GM11168 (cell line): ENCODE results near the gene TRAPPC5.

Experiments used
- in situ Hi-C: fragments of 300-500 bp; cut with MboI; formaldehyde crosslinking; loops from one replicate; pipeline ENCODE4 v1.12.0; 2022; ENCODE audit warnings: low sequenced_read_pairs; ENCODE audit not compliant: unreplicated experiment

TRAPPC5 gene

DNA sequence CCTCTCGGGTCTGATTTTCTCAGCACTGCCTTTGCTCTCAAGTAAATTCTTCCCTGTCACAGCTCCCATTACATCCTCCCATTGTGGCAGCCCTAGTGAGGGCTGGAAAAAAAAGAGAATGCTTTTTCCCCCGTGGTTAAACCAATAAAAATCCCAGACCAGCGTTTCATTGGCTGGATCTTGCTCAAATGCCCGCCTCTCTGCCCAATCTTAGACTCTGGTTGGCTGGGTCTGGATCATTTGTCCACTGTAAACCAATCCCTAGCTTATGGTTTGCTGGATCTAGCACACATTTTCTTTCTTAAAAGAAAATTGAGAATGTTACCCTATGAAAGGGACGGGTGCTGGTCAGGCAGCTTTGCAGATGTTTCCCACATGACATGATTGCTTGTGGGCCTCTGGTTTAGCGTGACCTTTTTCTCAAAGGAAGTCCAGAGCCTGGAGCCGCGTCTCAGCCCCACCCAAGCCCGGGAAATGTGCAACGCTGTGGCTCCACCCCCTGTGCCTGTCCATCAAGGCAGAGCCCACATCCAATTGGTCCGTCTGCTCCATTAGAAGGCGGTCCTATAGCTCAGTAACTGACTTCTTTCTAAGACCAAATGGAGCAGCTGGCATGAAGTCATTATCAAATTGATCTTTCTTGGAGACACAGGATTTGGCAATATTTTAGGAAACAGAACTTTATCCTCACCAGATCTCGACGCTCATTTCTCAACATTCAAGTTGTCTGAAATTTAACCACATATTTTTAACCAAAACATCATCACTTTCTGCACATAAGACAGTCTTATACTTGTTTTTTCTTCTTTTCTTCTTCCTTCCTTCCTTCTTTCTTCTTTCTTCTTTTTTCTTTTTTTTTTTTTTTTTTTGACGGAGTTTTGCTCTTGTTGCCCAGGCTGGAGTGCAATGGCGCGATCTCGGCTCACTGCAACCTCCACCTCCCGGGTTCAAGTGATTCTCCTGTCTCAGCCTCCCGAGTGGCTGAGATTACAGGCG, 6.3 kb upstream of the TRAPPC5 start:
- in situ Hi-C loops = no loop called here

DNA sequence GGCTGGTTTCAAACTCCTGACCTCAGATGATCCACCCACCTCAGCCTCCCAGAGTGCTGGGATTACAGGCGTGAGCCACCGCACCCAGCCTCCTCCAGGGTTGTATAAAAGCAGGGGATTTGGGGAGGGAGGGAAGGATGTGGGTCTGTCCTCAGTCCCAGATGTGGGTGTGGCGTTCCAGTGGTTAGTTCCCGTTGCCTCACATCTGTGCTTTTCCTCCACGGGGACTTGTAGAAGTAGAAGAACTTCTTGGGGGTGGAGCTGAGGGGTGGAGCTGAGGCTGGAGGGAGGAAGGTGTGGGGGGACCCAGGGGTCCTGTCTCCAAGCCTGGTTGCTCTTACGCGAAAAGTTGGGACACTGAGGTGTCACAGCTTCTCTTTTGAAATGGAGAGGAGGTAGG, 4.3 kb upstream of the TRAPPC5 start:
- in situ Hi-C loops = no loop called here

DNA sequence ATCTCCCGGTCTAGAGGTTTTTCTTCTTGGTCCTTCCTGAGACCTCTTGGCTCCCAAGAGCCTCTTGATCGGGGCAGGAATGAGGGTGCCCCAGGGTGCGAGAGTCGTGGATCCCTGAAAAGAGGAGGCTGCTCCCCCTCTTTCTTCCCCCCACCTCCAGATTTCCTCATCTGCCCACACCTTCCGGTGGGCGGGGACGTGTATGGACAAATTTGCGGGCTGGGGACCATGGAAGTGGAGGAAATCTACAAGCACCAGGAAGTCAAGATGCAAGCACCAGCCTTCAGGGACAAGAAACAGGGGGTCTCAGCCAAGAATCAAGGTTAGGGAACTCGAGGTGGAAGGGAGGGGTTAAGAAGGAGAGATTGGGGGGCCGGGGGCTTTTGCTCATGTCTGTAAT, 3.8 kb upstream of the TRAPPC5 start, which contains the start of gene MCEMP1:
MCEMP1 (plus strand) TSS at position 237 of the 400 bp plus-strand sequence; CDS start at position 268, 31 bp downstream.
- in situ Hi-C loops = no loop called here

DNA sequence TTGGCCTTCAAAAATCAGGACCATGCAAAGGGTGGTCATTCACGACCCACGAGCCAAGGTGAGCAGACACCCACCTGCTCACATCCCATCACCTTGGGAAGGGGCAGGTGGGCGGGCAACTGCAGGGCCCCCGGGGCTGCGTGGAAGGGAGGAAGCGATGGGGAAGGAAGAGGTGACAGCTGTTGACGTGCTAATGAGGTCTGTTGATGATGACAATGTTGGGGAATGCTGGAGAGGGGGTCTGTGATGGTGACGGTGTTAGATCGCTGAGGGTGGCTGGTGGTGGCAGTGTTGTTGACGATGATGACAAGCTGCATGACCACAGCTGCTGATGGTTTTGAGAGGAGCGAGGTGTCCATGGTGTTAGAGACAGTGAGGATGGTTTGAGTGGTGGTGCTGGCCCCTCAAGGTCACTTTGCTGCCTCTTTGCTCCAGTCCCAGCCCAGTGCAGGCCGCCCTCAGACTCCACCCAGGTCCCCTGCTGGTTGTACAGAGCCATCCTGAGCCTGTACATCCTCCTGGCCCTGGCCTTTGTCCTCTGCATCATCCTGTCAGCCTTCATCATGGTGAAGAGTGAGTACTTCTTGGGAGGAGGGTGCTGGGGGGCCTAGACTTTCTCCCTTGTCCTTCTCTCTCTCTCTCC, 2.8 kb upstream of the TRAPPC5 start:
- in situ Hi-C loops = no loop called here

DNA sequence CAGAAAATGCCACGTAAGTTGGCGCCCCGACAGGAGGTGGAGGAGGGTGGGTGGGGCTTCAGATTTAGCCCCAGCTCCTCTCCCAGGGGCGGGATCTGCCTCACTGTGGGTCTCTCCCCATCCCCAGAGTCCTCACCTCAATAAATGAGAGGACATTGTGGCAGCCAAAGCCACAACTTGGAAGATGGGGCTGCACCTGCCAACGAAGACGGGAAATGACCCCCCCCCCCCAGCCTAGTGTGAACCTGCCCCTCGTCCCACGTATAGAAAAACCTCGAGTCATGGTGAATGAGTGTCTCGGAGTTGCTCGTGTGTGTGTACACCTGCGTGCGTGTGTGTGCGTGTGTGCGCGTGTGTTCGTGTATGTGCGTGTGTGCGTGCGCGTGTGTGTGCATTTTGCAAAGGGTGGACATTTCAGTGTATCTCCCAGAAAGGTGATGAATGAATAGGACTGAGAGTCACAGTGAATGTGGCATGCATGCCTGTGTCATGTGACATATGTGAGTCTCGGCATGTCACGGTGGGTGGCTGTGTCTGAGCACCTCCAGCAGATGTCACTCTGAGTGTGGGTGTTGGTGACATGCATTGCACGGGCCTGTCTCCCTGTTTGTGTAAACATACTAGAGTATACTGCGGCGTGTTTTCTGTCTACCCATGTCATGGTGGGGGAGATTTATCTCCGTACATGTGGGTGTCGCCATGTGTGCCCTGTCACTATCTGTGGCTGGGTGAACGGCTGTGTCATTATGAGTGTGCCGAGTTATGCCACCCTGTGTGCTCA, 1.5 kb upstream of the TRAPPC5 start:
- in situ Hi-C loops = no loop called here

DNA sequence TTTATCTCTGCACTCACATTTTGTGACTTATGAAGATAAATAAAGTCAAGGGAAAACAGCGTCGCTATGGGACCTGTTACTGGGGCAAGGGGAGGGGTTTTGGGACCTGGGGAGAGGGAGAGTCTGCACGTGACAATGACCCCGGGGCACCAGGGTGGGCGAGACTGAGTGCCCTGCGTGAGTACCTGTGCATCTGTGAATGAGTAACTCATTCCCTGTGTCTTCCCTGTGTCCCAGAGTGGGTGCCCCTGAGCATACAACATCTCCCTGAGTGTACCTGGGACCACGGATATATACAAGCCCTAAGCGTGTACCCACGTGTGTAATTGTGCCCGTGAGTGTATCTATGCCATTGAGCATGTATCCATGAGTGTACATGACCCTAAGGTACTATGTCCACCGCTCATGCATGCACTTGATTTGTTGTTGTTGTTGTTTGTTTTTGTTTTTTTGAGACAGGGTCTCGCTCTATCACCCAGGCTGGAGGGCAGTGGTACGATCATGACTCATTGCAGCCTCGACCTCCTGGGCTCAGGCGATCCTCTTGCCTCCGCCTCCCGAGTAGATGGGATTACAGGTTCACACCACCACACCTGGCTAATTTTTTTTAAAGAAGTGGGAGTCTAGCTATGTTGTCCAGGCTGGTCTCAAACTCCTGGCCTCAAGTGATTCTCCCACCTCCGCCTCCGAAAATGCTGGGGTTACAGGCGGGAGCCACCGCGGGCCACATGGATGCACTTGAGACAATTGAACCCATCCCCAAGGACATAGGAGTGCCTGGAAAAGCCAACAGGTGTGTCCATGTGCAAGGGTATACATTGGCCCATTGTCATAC, 645 bp upstream of the TRAPPC5 start:
- in situ Hi-C loops = loop anchor here (5.0 kb wide), 1 partner anchor 117 kb away; no protein-coding TSS in a partner anchor

DNA sequence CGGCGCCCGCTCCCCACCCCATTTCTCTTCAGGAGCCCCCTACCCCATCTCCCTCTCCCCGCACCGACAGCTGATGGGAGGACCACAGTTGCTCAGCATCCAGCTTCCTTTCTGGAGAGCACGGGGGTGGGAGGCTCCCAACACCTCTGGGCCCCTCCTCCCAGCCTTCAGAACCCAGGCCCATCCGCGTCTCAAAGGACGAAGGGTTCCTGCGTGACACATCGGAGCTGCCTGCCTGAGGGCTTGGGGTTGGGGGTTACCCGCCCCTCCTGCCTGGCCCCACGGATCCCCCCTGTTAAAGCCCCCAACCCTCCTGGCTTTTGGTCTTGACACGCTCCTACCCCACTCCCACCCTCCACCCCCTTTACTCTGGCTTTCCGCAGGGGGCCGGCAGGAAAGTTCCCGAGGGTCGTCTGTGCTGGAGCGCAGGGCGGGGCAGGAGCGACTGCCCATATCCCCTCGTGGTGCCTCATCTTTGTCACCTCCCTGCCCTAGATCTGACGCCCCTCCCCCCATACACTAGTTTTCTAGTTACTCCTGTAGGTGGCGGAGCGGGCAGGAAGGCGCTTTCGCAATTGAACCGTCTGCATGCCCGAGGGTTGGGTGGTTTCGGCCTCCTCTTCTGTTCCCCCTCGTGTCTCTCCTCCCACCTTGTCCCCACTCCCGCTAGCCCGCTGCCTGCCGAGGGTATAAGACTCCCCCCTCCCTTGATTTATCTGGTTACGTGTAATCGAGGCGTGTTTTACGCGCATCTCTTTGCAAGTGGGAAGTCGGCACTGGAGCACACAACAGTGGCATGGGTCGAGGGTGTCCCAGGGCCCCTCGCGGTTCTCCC, 924 bp downstream of the TRAPPC5 start:
- in situ Hi-C loops = loop anchor here (5.0 kb wide), 1 partner anchor 116 kb away; no protein-coding TSS in a partner anchor

DNA sequence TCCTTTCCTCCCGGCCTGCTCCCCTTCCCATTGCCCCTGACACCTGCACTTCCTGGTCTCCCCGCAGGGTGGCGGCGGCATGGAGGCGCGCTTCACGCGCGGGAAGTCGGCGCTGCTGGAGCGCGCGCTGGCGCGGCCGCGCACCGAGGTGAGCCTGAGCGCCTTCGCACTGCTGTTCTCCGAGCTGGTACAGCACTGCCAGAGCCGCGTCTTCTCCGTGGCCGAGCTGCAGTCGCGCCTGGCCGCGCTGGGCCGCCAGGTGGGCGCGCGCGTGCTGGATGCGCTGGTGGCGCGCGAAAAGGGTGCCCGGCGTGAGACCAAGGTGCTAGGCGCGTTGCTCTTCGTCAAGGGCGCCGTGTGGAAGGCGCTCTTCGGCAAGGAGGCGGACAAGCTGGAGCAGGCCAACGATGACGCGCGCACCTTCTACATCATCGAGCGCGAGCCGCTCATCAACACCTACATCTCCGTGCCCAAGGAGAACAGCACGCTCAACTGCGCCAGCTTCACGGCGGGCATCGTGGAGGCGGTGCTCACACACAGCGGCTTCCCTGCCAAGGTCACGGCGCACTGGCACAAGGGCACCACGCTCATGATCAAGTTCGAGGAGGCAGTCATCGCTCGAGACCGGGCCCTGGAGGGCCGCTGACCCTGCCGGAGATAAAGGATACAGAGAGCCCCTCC, 1.7 kb downstream of the TRAPPC5 start:
- in situ Hi-C loops = loop anchor here (5.0 kb wide), 1 partner anchor 115 kb away; no protein-coding TSS in a partner anchor

DNA sequence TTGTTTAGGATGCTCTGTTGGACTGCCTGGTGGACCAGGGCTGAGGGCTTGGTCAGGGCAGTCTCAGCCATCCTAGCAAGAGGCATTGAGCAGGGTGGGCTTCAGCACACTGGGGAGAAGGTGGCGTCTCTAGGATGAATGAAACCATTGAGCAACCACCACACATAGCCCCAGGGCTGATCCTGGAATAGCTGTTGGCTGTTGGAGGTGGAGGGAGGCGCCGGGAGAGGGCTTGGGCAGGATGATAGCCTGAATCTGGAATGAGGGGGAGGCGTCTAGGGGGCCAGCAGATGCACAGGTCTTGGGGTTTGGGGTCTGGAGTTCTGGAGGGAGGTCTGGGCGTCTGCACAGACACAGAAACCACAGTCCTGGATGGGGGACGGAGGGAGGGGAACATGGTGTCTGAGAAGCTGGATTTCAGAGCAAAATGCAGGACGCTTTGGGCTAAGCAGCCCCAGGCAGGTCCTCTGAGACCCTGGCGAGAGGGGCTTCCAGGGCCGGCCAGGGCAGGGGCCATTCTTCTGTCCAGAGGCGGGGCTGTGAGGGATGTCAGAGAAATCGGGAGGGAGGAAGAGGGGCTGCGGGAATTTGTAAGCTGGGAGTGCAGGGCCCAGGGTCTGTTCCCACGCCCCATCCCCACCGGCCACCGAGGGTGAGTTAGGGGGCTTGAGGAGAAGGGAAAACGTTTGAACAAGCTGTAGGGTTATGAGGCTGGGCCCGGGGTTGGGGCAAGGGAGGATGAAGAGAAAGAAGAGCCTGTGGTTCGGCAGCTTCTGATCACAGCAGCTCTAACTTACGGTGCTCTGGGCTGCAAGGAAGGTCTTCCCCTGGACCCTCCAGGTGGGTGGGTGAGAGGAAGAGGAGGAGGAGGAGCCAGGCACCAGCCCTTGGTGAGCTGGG, 5.2 kb downstream of the TRAPPC5 start:
- in situ Hi-C loops = no loop called here

DNA sequence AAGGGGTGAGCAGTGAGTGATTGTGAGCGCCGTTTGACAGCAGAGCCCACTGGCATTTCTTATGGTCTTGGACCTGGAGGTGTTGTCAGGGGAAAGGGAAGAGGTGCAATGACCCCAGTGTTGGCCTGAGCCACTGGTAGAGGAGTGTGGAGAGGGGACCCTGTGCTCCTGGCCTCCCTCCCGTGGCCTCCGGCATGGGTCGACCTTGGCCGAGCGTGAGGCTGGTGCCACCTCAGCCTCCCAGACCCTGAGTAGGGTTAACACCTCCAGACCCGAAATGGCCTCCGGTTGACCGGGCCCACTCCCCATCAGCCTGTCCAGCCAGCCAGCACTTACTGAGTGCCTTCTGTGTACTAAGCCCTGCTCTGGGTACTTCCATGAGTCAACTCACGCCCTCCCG, 6.5 kb downstream of the TRAPPC5 start:
- in situ Hi-C loops = no loop called here

DNA sequence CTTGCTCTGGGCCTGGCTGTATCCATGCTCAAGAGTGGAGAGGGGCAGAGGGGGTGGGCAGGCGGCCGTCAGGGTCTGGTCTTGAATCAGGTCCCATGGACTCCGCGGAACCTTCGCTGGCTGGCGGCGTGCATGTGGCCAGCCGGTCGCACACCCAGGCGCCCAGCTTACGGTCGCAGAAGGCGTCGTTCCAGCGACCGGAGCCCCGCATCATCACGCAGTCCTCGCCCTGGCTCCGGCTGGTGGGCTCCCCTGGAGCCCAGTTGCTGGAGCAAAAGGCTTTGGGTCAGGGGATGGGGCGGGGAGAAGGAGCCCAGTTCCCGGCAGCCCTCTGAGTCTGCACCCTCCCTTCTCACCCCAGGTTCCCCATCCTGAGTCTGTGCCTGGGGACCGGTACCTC, 8.5 kb downstream of the TRAPPC5 start:
- in situ Hi-C loops = no loop called here

DNA sequence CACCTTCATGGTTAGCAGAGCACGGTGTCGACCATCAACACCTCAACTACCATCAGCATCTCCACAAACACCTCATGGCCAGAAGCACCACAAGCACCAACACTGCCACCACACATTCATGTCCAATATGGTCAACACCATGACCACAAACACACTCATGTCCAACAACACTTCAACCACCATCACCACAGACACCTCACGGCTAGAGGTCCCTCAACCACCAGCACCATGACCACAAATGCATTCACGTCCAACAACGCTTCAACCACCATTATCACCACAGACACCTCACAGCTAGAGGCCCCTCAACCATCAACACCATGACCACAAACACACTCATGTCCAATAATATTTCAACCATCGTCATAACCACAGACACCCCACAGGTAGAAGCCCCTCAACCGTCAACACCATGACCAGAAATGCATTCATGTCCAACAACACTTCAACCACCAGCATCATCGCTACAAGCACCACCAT, 10.2 kb downstream of the TRAPPC5 start:
- in situ Hi-C loops = no loop called here

DNA sequence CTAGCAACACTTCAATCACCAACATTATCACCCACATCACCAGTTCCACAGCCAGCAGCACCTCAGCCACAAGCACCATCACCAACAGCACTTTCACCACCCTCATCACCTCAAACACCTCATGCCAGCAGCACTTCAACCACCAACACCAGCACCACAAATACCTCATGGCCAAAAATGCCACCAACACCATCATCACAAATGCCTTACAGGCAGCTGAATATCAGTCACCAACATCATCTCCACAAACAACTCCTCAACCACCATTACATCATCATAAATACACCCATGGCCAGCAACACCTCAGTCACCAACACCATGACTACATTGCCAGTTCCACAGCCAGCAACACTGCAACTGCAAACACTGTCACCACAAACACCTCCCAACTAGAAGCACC, 10.9 kb downstream of the TRAPPC5 start:
- in situ Hi-C loops = no loop called here

DNA sequence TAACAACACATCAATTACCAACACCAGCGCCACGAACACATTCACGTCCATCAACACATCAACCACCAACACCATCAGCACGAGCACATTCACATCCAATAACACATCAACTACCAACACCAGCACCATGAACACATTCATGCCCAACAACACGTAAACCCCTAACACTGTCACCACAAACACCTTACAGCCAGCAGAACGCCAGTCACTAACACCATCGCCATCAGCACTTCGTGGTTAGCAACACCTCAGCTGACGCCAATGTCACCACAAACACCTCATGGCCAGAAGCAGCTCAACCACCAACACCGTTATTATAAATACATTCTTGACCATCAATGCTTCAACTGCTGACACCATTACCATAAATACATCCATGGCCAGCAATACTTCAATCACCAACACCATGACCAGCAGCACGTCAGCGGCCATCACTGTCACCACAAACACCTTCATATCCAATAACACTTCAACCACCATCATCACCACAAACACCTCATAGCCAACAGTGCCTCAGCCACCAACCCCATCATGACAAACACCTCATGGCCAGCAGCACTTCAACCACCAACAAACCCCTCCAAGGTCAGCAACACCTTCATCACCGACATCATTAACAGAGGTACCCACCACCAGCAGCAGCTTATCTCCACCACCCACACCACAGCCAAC, 11.9 kb downstream of the TRAPPC5 start:
- in situ Hi-C loops = no loop called here

DNA sequence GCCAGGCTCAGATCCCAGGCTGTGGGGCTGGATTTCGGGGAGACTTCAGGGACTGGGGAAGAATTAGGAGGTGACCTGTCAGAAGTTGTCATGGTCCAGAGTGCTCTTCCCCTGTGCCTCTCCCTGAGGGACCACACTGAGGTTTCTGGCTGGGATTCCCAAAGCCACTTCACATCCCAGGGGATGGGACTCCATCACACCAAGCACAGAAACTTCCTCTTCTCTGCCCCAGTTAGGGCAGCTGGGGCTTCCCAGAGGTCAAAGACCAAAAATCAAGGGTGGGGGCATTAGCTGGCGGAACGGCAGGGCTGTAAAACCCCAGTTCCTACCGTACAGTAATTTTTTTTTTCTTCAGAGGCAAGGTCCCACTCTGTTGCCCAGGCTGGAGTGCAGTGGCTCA, 13.9 kb downstream of the TRAPPC5 start:
- in situ Hi-C loops = no loop called here

DNA sequence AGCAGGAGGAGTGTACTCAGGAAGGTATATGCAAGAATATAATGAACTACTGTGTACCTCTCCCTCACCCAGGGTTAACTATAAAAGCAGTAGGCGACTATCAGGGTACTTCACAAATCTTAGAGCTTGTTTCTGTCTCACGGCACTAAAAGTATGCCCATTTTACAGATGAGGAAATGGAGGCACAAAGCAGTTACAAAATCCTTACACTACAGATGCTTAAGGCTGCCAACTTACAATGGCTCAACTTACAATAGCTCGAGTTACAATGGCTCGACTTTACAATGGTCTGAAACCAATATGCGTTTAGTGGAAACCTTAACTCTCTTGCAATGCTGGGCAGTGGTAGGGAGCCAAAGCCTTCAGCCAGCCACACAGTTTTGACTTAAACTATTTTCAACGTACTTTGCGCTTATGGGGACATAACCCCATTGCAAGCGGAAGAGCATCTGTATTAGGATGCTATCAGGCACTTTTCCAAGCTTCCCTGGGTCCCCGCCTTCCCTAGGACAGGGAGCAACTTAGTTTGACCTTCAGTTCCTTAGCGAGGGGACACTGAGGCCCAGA, 17.2 kb downstream of the TRAPPC5 start:
- in situ Hi-C loops = no loop called here
